Body of pancreas (tissue), 4 donors: ENCODE results near the gene CCDC47.

Source experiments
- POLR2A ChIP-seq, 3 donors: fragments of 450-650 bp; IDR thresholded peaks; one replicate each; pipeline ENCODE4 v1.6.1; 2016; ENCODE audit warnings: antibody characterized with exemption in 3 of 3, mild to moderate bottlenecking in 2 of 3
- TF ChIP-seq, protein P1 (sequence below), 7 experiments: fragments of 450-650 bp in 4 of 7; fragments of 200-600 bp in 3 of 7; sonication (generic) in 3 of 7; IDR thresholded peaks; one replicate each; pipeline ENCODE4 v1.5.1; 2016 to 2019; ENCODE audit warnings: antibody characterized with exemption in 7 of 7

DNA sequence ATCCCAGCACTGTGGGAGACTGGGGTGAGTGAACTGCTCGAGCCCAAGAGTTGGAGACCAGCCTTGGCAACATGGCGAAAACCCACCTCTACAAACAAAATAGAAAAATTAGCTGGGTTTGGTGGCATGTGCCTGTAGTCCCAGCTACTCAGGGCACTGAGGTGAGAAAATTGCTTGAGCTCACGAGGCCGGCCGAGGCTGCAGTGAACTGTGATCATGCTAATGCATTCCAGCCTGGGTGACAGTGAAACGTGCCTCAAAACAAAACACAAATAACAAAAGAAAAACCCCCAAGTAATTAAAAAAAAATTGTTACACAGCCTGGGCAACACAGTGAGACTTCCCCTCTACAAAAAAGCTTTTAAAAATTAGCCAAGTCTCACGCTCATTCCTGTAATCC is 5.0 kb downstream of the CCDC47 start:
- TF ChIP-seq, protein P1, sequence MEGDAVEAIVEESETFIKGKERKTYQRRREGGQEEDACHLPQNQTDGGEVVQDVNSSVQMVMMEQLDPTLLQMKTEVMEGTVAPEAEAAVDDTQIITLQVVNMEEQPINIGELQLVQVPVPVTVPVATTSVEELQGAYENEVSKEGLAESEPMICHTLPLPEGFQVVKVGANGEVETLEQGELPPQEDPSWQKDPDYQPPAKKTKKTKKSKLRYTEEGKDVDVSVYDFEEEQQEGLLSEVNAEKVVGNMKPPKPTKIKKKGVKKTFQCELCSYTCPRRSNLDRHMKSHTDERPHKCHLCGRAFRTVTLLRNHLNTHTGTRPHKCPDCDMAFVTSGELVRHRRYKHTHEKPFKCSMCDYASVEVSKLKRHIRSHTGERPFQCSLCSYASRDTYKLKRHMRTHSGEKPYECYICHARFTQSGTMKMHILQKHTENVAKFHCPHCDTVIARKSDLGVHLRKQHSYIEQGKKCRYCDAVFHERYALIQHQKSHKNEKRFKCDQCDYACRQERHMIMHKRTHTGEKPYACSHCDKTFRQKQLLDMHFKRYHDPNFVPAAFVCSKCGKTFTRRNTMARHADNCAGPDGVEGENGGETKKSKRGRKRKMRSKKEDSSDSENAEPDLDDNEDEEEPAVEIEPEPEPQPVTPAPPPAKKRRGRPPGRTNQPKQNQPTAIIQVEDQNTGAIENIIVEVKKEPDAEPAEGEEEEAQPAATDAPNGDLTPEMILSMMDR (IDR thresholded peaks at IDR 0.05), result no peak
- no peak for TF ChIP-seq POLR2A (IDR thresholded peaks at IDR 0.05)
